HCT116 (cell line): ENCODE results near the gene YBEY. TPM values are rescaled to one million over a fixed set of nuclear protein-coding genes. Genes with fewer than 3 reads are reported as not detected.
A peak's percentile ranks its signal among the peaks of the same experiment; 100 is the strongest.

Experiments used
- ATAC-seq: fragments of 200-7000 bp; cut with Tn5 transposase; 2 replicates; pipeline ENCODE4 v1.9.1; 2020; ENCODE audit warnings: mild to moderate bottlenecking, moderate library complexity
- BruUV-seq: library from RNA; stranded (reverse); fragments of 400-500 nt; replicated peaks from 2 replicates; lab custom pipeline; 2021; lab: Mats Ljungman, UMichigan
- CTCF ChIA-PET: fragments of 300-600 bp; sonication (Branson Sonifier 250); formaldehyde crosslinking; loops from one replicate; lab custom pipeline; 2021; ENCODE audit warnings: antibody characterized with exemption; lab: Charles Lee
- POLR2A ChIA-PET: fragments of 300-600, 350-600 bp; sonication (Branson Sonifier 250); formaldehyde crosslinking; loops from one replicate; lab custom pipeline; 2021; ENCODE audit warnings: antibody characterized with exemption; lab: Charles Lee
- RAD21 ChIA-PET, 2 experiments: fragments of 300-600 bp; sonication (Branson Sonifier 250); formaldehyde crosslinking; loops; one replicate each; lab custom pipeline; 2023; ENCODE audit warnings: low total read pairs in 2 of 2; ENCODE audit not compliant: uncharacterized antibody in 2 of 2, unreplicated experiment in 2 of 2, low non-redundant PET in 1 of 2; lab: Charles Lee
- DNase-seq: peaks from one replicate; pipeline ENCODE4 v3.0.0-alpha.2; 2010; ENCODE audit warnings: low read depth, low spot score
- H2AFZ ChIP-seq: fragments of 200-600 bp; shearing (Covaris generic), sonication (generic); 2 replicates; pipeline ENCODE4 v1.6.1; 2017; ENCODE audit warnings: low read depth, mixed run types, mixed read lengths, antibody characterized with exemption, low read length; ENCODE audit not compliant: poor library complexity, severe bottlenecking
- H3K27ac ChIP-seq: 2 replicates; pipeline ENCODE4 v1.5.1; 2012; ENCODE audit warnings: low read depth, low read length
- H3K27me3 ChIP-seq: fragments of 200-600 bp; sonication (generic); 2 replicates; pipeline ENCODE4 v1.6.1; 2016; ENCODE audit warnings: mixed run types, low read length, mixed read lengths; ENCODE audit not compliant: insufficient read depth
- H3K36me3 ChIP-seq, 2 experiments: fragments of 200-500 bp in 1 of 2; fragments of 200-600 bp in 1 of 2; sonication (Bioruptor generic) in 1 of 2; sonication (generic) in 1 of 2; 2 replicates each; pipeline versions ENCODE4 v1.5.1 to v1.6.1; 2014 to 2016; ENCODE audit warnings: low read length in 2 of 2, inconsistent platforms in 1 of 2, mixed read lengths in 1 of 2, mixed run types in 1 of 2; ENCODE audit not compliant: insufficient read depth in 2 of 2, control insufficient read depth in 1 of 2
- H3K4me1 ChIP-seq, 2 experiments: fragments of 200-600 bp in 1 of 2; sonication (generic) in 1 of 2; 2 replicates each; pipeline versions ENCODE4 v1.5.1 to v1.6.1; 2012 to 2017; ENCODE audit warnings: low read length in 2 of 2, inconsistent platforms in 1 of 2, mild to moderate bottlenecking in 1 of 2, mixed read lengths in 1 of 2, mixed run types in 1 of 2, moderate library complexity in 1 of 2; ENCODE audit not compliant: insufficient read depth in 2 of 2, control insufficient read depth in 1 of 2
- H3K4me2 ChIP-seq: fragments of 200-600 bp; sonication (generic); 2 replicates; pipeline ENCODE4 v1.6.1; 2017; ENCODE audit warnings: mixed run types, low read length, mixed read lengths
- H3K4me3 ChIP-seq, 2 experiments: fragments of 200-600 bp in 1 of 2; sonication (generic) in 1 of 2; replicated peaks in 1 of 2; 2 replicates each; pipeline ENCODE4 v1.5.1; 2011 to 2016; ENCODE audit warnings: low read length in 2 of 2, control low read depth in 1 of 2, low read depth in 1 of 2, mild to moderate bottlenecking in 1 of 2, mixed read lengths in 1 of 2, mixed run types in 1 of 2
- H3K79me2 ChIP-seq: fragments of 200-600 bp; sonication (generic); 2 replicates; pipeline ENCODE4 v1.6.1; 2017; ENCODE audit warnings: mild to moderate bottlenecking, mixed run types, low read length, moderate library complexity, mixed read lengths; ENCODE audit not compliant: insufficient read depth
- H3K9ac ChIP-seq: fragments of 200-600 bp; sonication (generic); 2 replicates; pipeline ENCODE4 v1.6.1; 2016; ENCODE audit warnings: low read length, mixed read lengths
- H3K9me2 ChIP-seq: fragments of 200-600 bp; sonication (generic), shearing (Covaris generic); 2 replicates; pipeline ENCODE4 v1.6.1; 2017; ENCODE audit warnings: mixed run types, mild to moderate bottlenecking, moderate library complexity; ENCODE audit not compliant: insufficient read depth
- H3K9me3 ChIP-seq, 2 experiments: fragments of 200-500 bp in 1 of 2; fragments of 200-600 bp in 1 of 2; sonication (Bioruptor generic) in 1 of 2; sonication (generic) in 1 of 2; 2 replicates each; pipeline ENCODE4 v1.6.1; 2014 to 2017; ENCODE audit warnings: low read length in 2 of 2, mixed read lengths in 2 of 2, inconsistent platforms in 1 of 2, low read depth in 1 of 2, mild to moderate bottlenecking in 1 of 2, mixed run types in 1 of 2, moderate library complexity in 1 of 2; ENCODE audit not compliant: control insufficient read depth in 1 of 2, insufficient read depth in 1 of 2
- H4K20me1 ChIP-seq: fragments of 200-600 bp; sonication (generic), shearing (Covaris generic); 2 replicates; pipeline ENCODE4 v1.6.1; 2017; ENCODE audit warnings: mixed run types, mild to moderate bottlenecking, moderate library complexity; ENCODE audit not compliant: insufficient read depth
- ATF3 ChIP-seq: IDR thresholded peaks from 2 replicates; pipeline ENCODE4 v1.6.1; 2012
- EGR1 ChIP-seq: IDR thresholded peaks from 2 replicates; pipeline ENCODE4 v1.6.1; 2012; ENCODE audit warnings: low read depth
- MAX ChIP-seq: IDR thresholded peaks from 2 replicates; pipeline ENCODE4 v1.6.1; 2012
- POLR2A ChIP-seq: IDR thresholded peaks from 2 replicates; pipeline ENCODE4 v1.7.0; 2011; ENCODE audit warnings: borderline replicate concordance; ENCODE audit not compliant: insufficient read depth, insufficient read length; ENCODE audit errors: extremely low read depth
- POLR2AphosphoS5 ChIP-seq: IDR thresholded peaks from 2 replicates; pipeline ENCODE4 v1.6.1; 2011; ENCODE audit warnings: mild to moderate bottlenecking, low read depth, low read length, moderate library complexity
- SIN3A ChIP-seq: IDR thresholded peaks from 2 replicates; pipeline ENCODE4 v1.6.1; 2012; ENCODE audit warnings: low read depth
- SP1 ChIP-seq: IDR thresholded peaks from 2 replicates; pipeline ENCODE4 v1.6.1; 2012; ENCODE audit warnings: low read depth
- ZFX ChIP-seq: fragments of 450-650 bp; IDR thresholded peaks from 2 replicates; pipeline ENCODE4 v1.6.1; 2017
- intact Hi-C: fragments of 100-400 bp; cut with micrococcal nuclease; formaldehyde crosslinking; loops from 2 replicates; pipeline ENCODE4 v1.10.0; 2022
- total RNA-seq: library from RNA; stranded (reverse); gene quantifications from one replicate; pipeline ENCODE4 v1.2.1, GENCODE V29; 2021; ENCODE audit not compliant: unreplicated experiment
- TF ChIP-seq, protein P1 (sequence below): IDR thresholded peaks from 2 replicates; pipeline ENCODE4 v1.6.1; 2011; ENCODE audit warnings: mild to moderate bottlenecking, low read length, moderate library complexity; ENCODE audit not compliant: insufficient replicate concordance; ENCODE audit errors: extremely low read depth

Gene YBEY
- total RNA-seq, 1 experiment from 2014 or later: 31.5 TPM

DNA sequence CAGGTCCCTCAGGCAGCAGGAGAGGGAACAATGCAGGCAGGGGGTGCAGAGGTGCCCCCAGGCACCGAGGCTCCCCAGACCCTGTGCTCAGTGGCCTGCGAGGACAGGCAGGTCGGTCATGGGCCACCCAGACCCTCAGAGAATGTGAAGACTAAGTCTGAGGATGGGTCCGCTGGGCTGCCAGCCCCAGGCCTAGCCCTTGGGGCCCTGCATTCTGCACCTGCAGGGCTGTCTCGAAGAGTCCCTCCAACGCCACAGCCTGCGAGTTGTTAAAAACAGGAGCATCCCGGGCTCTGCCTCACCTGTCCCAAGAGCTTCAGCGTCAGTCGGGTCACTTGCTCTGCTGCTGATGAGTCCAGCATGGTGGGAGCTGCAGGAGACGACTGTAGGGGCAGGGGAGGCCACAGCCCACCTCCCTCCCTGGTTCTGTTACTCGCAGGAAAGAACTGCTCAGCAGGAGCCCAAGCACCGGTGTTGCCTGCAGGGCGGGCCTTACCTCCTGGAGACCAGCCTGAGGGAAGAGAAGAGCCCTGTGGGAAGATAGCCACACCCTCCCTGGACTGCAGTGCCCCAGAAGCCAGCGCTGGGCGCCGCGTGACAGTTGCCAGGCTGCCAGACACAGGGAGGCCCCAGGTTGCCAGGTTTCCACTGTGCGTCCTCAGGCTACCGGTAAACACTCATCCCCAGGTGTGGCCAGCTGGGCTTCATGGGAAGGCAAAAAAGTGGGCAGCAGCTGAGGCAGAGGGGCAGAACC is 31.7 kb downstream of the YBEY start:
- no peaks in the 10 kb centered on the region for H3K9me2 ChIP-seq
- POLR2A ChIA-PET: no interaction called here
- H2AFZ ChIP-seq: no peak overlapping the region
- RAD21 ChIA-PET: no interaction called here
- H3K79me2 ChIP-seq: peaks cover 16% of the 10 kb centered on the region
- CTCF ChIA-PET: no interaction called here
- H3K4me2 ChIP-seq: peak overlapping the region; percentile 12; the same call in 1 of the 2 replicates
- no peak overlapping the region for H3K9ac ChIP-seq
- peak; percentile 71 for ATAC-seq
- H3K27me3 ChIP-seq: no peaks in the 10 kb centered on the region
- no peaks in the 10 kb centered on the region for H4K20me1 ChIP-seq
- intact Hi-C loops: no loop called here
- peaks cover 11 to 20% of the 10 kb centered on the region in 2 experiments; a peak in 3 of 4 replicates for H3K4me1 ChIP-seq
- DNase-seq: no peak
- no peaks in the 10 kb centered on the region for H3K36me3 ChIP-seq
- TF ChIP-seq POLR2A: no peak
- TF ChIP-seq, protein P1, sequence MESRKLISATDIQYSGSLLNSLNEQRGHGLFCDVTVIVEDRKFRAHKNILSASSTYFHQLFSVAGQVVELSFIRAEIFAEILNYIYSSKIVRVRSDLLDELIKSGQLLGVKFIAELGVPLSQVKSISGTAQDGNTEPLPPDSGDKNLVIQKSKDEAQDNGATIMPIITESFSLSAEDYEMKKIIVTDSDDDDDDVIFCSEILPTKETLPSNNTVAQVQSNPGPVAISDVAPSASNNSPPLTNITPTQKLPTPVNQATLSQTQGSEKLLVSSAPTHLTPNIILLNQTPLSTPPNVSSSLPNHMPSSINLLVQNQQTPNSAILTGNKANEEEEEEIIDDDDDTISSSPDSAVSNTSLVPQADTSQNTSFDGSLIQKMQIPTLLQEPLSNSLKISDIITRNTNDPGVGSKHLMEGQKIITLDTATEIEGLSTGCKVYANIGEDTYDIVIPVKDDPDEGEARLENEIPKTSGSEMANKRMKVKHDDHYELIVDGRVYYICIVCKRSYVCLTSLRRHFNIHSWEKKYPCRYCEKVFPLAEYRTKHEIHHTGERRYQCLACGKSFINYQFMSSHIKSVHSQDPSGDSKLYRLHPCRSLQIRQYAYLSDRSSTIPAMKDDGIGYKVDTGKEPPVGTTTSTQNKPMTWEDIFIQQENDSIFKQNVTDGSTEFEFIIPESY: no peak
- TF ChIP-seq MAX: no peak
- no peak for TF ChIP-seq ZFX
- peak; percentile 31; the same call in 1 of the 2 replicates for TF ChIP-seq POLR2AphosphoS5
- no peak for TF ChIP-seq EGR1
- no peak for TF ChIP-seq ATF3
- TF ChIP-seq SIN3A: no peak
- no peak for TF ChIP-seq SP1
- H3K27ac ChIP-seq: no peak overlapping the region
- BruUV-seq: no TSS peak
- H3K9me3 ChIP-seq: no peaks in the 10 kb centered on the region
- no peak overlapping the region for H3K4me3 ChIP-seq
